ENCODE results near the gene BRD1.

DNA sequence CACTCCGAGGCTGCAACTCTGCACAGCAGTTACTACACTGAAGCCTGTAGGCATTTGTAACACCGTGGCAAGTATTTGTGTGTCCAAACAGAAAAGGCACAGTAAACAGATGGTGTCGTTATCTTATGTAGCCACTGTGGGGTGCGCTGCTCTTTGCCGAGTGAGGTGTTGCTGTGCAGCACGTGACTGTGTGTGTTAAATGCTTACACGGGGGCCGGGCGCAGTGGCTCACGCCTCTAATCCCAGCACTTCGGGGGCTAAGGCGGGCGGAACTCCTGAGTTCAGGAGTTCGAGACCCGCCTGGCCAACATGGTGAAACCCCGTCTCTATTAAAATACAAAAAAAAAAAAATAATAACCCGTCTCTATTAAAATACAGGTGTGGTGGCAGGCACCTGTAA lies 37.5 kb upstream of the BRD1 start:
- TF ChIP-seq, protein P1, sequence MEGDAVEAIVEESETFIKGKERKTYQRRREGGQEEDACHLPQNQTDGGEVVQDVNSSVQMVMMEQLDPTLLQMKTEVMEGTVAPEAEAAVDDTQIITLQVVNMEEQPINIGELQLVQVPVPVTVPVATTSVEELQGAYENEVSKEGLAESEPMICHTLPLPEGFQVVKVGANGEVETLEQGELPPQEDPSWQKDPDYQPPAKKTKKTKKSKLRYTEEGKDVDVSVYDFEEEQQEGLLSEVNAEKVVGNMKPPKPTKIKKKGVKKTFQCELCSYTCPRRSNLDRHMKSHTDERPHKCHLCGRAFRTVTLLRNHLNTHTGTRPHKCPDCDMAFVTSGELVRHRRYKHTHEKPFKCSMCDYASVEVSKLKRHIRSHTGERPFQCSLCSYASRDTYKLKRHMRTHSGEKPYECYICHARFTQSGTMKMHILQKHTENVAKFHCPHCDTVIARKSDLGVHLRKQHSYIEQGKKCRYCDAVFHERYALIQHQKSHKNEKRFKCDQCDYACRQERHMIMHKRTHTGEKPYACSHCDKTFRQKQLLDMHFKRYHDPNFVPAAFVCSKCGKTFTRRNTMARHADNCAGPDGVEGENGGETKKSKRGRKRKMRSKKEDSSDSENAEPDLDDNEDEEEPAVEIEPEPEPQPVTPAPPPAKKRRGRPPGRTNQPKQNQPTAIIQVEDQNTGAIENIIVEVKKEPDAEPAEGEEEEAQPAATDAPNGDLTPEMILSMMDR (IDR thresholded peaks at IDR 0.05 in 2 of 3, conservative IDR thresholded peaks at IDR 0.05 in 1 of 3; ENCODE audit: insufficient read depth in 2 of 3, low read depth in 1 of 3, low read length in 3 of 3), result no peak
- TF ChIP-seq CC2D1A (IDR thresholded peaks at IDR 0.05) (no peak), PBX2 (CRISPR knock-in tag; IDR thresholded peaks at IDR 0.05; ENCODE audit: low read depth) (no peak), PBX2 (tag; conservative IDR thresholded peaks at IDR 0.05; ENCODE audit: low read depth) (no peak), PKNOX1 (IDR thresholded peaks at IDR 0.05) (no peak), REST (IDR thresholded peaks at IDR 0.05; ENCODE audit: borderline replicate concordance) (no peak), REST (CRISPR knock-in tag; IDR thresholded peaks at IDR 0.05; ENCODE audit: low read depth) (no peak), DPF2 (IDR thresholded peaks at IDR 0.05) (no peak), RBM22 (IDR thresholded peaks at IDR 0.05; ENCODE audit: low read depth, low read length, poor library complexity, severe bottlenecking) (no peak), ZFX (CRISPR knock-in tag; IDR thresholded peaks at IDR 0.05) (no peak), GTF2F1 (IDR thresholded peaks at IDR 0.05; ENCODE audit: low read depth, low read length) (no peak), ELF2 (CRISPR knock-in tag; IDR thresholded peaks at IDR 0.05) (no peak), CBX2 (IDR thresholded peaks at IDR 0.05; ENCODE audit: insufficient read depth, low read length, poor library complexity, severe bottlenecking) (no peak), BHLHE40 (IDR thresholded peaks at IDR 0.05; ENCODE audit: low read length) (no peak)
- TF ChIP-seq, protein P2, sequence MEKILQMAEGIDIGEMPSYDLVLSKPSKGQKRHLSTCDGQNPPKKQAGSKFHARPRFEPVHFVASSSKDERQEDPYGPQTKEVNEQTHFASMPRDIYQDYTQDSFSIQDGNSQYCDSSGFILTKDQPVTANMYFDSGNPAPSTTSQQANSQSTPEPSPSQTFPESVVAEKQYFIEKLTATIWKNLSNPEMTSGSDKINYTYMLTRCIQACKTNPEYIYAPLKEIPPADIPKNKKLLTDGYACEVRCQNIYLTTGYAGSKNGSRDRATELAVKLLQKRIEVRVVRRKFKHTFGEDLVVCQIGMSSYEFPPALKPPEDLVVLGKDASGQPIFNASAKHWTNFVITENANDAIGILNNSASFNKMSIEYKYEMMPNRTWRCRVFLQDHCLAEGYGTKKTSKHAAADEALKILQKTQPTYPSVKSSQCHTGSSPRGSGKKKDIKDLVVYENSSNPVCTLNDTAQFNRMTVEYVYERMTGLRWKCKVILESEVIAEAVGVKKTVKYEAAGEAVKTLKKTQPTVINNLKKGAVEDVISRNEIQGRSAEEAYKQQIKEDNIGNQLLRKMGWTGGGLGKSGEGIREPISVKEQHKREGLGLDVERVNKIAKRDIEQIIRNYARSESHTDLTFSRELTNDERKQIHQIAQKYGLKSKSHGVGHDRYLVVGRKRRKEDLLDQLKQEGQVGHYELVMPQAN (IDR thresholded peaks at IDR 0.05; ENCODE audit: borderline replicate concordance), result no peak

All from K562 (cell line).